Left hindlimb (tissue), 1 donor: ENCODE data around the gene TMEM150C.
"Not testable (repeated sequence)": the region's sequence is repeated elsewhere in the genome, so short reads cannot be mapped to it uniquely, and the experiment has no call there.

Experiments used
- DNase-seq: peaks from one replicate; pipeline ENCODE4 v3.0.0-alpha.2; 2018

The TMEM150C gene

GRCh38 chr4:82510216-82510615 is 51.6 kb downstream of the TMEM150C start:
- DNase-seq, result no peak

- DNase-seq, result peak; percentile 38
These were observed 52.9 kb downstream of the TMEM150C start for GRCh38 chr4:82508806-82509428.

- DNase-seq, result no peak
These were observed 53.8 kb downstream of the TMEM150C start for GRCh38 chr4:82508011-82508410.

- DNase-seq, result no peak
These were observed 60.7 kb downstream of the TMEM150C start for GRCh38 chr4:82501154-82501442.

GRCh38 chr4:82500435-82501153 is 61.2 kb downstream of the TMEM150C start:
- no peak for DNase-seq

GRCh38 chr4:82499738-82500434 is 61.9 kb downstream of the TMEM150C start:
- DNase-seq, result no peak

- DNase-seq, result no peak
These were observed 65.4 kb downstream of the TMEM150C start for GRCh38 chr4:82496349-82496748.

- DNase-seq, result no peak
These were observed 66.1 kb downstream of the TMEM150C start for GRCh38 chr4:82495666-82496065.

- no peak for DNase-seq
These were observed 67.9 kb downstream of the TMEM150C start for GRCh38 chr4:82493721-82494425.

GRCh38 chr4:82491251-82491960 is 70.4 kb downstream of the TMEM150C start:
- DNase-seq, result no peak

- no peak for DNase-seq
These were observed 71.8 kb downstream of the TMEM150C start for GRCh38 chr4:82489987-82490386.

GRCh38 chr4:82489076-82489475 is 72.7 kb downstream of the TMEM150C start:
- no peak for DNase-seq

GRCh38 chr4:82484996-82485783 is 76.6 kb downstream of the TMEM150C start:
- DNase-seq, result no peak

- DNase-seq, result no peak
These were observed 79.4 kb downstream of the TMEM150C start for GRCh38 chr4:82482387-82482786.

- no peak for DNase-seq
These were observed 80.3 kb downstream of the TMEM150C start for GRCh38 chr4:82481506-82481840.

- no peak for DNase-seq
These were observed 80.8 kb downstream of the TMEM150C start for GRCh38 chr4:82480771-82481505.

GRCh38 chr4:82479562-82479961 is 82.2 kb downstream of the TMEM150C start:
- DNase-seq, result no peak

GRCh38 chr4:82477469-82477868 is 84.3 kb downstream of the TMEM150C start:
- not testable (repeated sequence) for DNase-seq

GRCh38 chr4:82475931-82476330 is 85.9 kb downstream of the TMEM150C start:
- not testable (repeated sequence) for DNase-seq

- DNase-seq, result no peak
These were observed 88.1 kb downstream of the TMEM150C start for GRCh38 chr4:82473621-82474164.

- not testable (repeated sequence) for DNase-seq
These were observed 88.7 kb downstream of the TMEM150C start for GRCh38 chr4:82473080-82473479.
